ENCODE measurements around the gene PRDX2.

The PRDX2 gene

GRCh38 chr19:12793290-12794195 is 8.1 kb downstream of the PRDX2 start:
- in situ Hi-C loops (cut with HindIII; ENCODE audit: low sequenced_read_pairs), result no loop called here

GRCh38 chr19:12792853-12793289 is 8.7 kb downstream of the PRDX2 start:
- in situ Hi-C loops (cut with HindIII; ENCODE audit: low sequenced_read_pairs), result no loop called here

GRCh38 chr19:12792051-12792852 is 9.3 kb downstream of the PRDX2 start:
- in situ Hi-C loops (cut with HindIII; ENCODE audit: low sequenced_read_pairs), result no loop called here

GRCh38 chr19:12791345-12792050 is 10.1 kb downstream of the PRDX2 start, which contains the start of gene JUNB:
JUNB (plus strand) TSS chr19:12791486; CDS start chr19:12791772, 286 bp downstream.
- in situ Hi-C loops (cut with HindIII; ENCODE audit: low sequenced_read_pairs), result no loop called here

- in situ Hi-C loops (cut with HindIII; ENCODE audit: low sequenced_read_pairs), result no loop called here
Observed at GRCh38 chr19:12790628-12791344, 10.8 kb downstream of the PRDX2 start.

GRCh38 chr19:12789904-12790619 is 11.5 kb downstream of the PRDX2 start:
- in situ Hi-C loops (cut with HindIII; ENCODE audit: low sequenced_read_pairs), result no loop called here

- in situ Hi-C loops (cut with HindIII; ENCODE audit: low sequenced_read_pairs), result no loop called here
Observed at GRCh38 chr19:12789098-12789903, 12.3 kb downstream of the PRDX2 start.

GRCh38 chr19:12788682-12789097 is 12.9 kb downstream of the PRDX2 start:
- in situ Hi-C loops (cut with HindIII; ENCODE audit: low sequenced_read_pairs), result no loop called here

- in situ Hi-C loops (cut with HindIII; ENCODE audit: low sequenced_read_pairs), result no loop called here
Observed at GRCh38 chr19:12788042-12788681, 13.4 kb downstream of the PRDX2 start.

GRCh38 chr19:12787458-12787857 is 14.1 kb downstream of the PRDX2 start:
- in situ Hi-C loops (cut with HindIII; ENCODE audit: low sequenced_read_pairs), result no loop called here

GRCh38 chr19:12786952-12787351 is 14.6 kb downstream of the PRDX2 start:
- in situ Hi-C loops (cut with HindIII; ENCODE audit: low sequenced_read_pairs), result no loop called here

GRCh38 chr19:12786141-12786870 is 15.3 kb downstream of the PRDX2 start:
- in situ Hi-C loops (cut with HindIII; ENCODE audit: low sequenced_read_pairs), result no loop called here

- in situ Hi-C loops (cut with HindIII; ENCODE audit: low sequenced_read_pairs), result no loop called here
Observed at GRCh38 chr19:12785431-12786031, 16.1 kb downstream of the PRDX2 start.

- in situ Hi-C loops (cut with HindIII; ENCODE audit: low sequenced_read_pairs), result no loop called here
Observed at GRCh38 chr19:12784871-12785430, 16.6 kb downstream of the PRDX2 start.

GRCh38 chr19:12784394-12784870 is 17.2 kb downstream of the PRDX2 start:
- in situ Hi-C loops (cut with HindIII; ENCODE audit: low sequenced_read_pairs), result no loop called here

GRCh38 chr19:12783849-12784393 is 17.7 kb downstream of the PRDX2 start:
- in situ Hi-C loops (cut with HindIII; ENCODE audit: low sequenced_read_pairs), result no loop called here
